Stimulated activated CD8-positive, alpha-beta memory T cell treated with anti-CD3 and anti-CD28 coated beads, Interleukin-15, amount 100 ng/mL, for 24 hours (primary cell): ENCODE measurements around the gene SGPP2.

Experiments used
- DNase-seq: peaks from one replicate; pipeline ENCODE4 v3.0.0-alpha.2; 2020; ENCODE audit warnings: low read depth

The SGPP2 gene

GRCh38 chr2:222525811-222526210, 101.5 kb downstream of the SGPP2 start:
- no peak for DNase-seq

DNA sequence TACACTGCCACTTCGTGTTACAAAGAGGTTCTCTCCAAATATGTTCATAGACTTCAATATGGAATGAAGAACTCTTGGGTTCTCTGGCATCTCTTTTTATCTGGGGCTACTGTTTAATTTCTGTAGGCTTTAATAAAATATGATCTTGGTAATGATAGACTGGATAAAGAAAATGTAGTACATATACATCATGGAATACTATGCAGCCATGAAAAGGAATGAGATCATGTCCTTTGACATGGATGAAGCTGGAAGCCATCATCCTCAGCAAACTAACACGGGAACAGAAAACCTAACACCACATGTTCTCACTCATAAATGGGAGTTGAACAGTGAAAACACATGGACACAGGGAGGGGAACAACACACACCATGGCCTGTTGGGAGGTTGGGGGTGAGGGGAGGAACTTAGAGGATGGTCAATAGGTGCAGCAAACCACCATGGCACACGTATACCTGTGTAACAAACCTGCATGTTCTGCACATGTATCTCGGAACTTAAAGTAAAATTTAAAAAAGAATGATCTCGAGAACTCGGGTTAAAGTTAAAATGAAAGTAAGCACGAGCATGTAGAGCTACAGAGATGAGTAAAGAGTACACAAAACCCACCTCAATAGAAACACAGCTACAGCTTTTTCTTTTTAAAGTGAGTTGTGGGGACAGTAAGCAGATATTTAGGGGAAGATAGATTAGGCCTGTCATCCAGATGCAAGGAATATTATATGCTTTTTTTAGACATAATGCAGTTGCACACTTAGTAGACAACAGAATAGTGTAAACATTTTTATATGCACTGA, 102.3 kb downstream of the SGPP2 start:
- no peak for DNase-seq

DNA sequence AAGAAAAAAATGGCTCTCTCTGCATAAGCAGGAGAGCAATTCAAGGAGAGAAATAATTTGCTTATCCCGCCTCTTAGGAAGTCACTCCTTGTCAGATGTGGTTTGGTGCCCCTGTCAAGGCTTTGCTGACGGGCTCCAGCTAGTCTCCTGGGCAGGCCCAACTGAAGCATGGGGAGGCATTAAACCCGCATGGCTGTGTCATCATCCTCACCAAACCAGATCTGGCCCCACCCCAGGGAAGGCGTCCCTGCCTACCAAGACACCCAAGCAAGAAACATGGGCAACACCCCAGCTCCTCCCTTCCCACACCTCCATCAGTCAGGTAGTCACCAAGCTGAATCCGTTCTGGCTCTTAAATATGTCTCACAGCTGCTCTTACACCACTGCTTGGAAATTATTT, 108.0 kb downstream of the SGPP2 start:
- DNase-seq, result no peak

GRCh38 chr2:222535477-222535876, 111.1 kb downstream of the SGPP2 start:
- DNase-seq, result no peak

DNA sequence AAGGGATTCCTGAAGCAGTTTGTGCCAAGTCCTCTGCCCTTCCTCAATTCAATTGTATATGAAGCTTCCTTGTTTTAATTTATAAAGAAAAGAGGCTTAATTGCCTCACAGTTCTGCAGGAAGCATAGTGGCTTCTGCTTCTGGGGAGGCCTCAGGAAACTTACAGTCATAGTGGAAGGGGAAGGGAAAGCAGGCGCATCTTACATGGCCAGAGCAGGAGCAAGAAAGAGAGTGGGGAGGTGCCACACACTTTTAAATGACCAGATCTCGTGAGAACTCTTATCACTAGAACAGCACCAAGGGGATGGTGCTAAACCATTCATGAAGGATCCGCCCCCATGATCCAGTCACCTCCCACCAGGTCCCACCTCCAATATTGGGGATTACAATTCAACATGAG, 114.2 kb downstream of the SGPP2 start:
- no peak for DNase-seq

GRCh38 chr2:222544661-222545060, 120.3 kb downstream of the SGPP2 start:
- DNase-seq, result no peak

DNA sequence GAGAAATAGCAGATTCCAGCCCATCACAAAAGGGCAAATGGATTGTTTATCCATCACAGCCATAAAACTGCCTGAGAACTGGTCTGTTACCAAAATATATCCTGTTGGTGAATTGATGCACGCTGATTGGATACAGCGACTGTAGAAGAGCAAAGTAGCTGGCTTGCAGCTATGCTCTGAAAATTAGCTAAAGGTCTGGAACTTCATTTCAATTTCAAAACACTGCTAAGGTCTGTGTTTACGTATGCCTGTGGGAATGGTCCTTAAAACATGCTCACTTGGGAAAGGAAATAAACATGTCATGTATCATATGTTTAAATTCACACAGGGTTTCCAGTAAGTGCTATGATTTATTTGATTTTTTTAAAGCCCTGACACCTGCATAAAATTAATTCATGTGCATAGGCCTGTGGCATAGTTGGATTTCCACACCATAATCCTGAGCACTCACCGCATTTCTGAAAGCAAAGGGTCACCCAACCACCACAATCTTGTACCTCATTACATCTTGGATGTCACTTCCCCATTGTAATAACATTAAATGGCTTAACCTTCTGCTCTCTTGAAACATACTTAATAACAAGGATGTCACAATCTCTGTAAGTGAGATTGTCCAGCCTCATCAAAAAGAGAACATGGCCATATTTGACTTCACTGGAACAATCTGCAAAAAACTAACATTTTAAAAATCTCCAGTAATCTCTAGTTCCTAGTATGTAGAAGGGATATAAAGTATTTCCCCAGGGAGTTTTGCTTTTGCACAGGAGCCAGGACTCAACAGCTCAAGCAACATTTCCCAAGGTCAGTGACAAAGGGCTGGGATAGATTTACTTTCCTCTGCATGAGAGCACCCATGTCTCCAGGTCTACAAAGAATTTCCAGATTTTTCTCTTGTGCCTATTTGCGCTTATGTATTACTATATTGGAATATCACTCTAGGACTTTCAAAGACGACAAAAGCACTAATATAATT, 121.8 kb downstream of the SGPP2 start:
- no peak for DNase-seq

- DNase-seq, result no peak
Measured at GRCh38 chr2:222547083-222547482, 122.7 kb downstream of the SGPP2 start.

DNA sequence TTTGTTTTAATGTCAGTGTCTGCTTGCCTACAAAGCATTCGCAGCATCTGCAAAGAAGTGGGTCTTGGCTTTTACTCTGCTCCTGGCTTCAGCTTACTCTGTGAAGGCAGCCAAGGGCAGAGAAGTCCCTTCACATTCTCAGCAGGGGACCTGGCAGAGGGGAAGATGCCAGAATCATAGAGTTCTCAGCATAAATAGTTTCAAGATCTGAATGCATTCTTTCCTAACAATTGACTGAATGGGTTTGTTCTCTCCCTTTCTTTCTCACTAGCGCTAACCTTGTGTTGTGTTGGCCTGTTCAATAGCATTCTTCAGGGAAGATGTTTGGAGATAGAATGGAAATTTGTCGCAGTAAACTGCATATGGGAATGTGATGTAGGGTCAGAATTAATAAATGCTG, 124.6 kb downstream of the SGPP2 start:
- DNase-seq, result no peak

DNA sequence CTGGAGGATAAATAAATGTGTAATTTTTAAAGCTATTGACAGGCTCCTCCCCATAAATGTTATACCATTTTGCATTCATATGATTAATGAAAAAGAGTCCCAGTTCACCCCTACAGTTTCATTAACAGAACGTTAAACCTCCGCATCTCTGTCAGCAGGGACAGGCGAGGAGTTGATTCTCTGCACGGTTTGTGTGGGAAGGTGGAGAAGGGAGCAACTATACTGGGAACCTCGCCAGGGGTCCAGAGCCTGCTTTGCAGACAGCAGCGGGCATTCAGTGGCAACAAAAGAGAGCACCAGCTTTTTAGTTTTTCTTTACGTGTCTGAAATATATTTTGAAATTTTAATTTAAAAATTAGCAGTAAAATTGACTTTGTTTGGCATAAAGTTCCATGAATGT, 130.2 kb downstream of the SGPP2 start:
- no peak for DNase-seq

GRCh38 chr2:222561151-222561550, 136.8 kb downstream of the SGPP2 start:
- DNase-seq, result no peak

- no peak for DNase-seq
Measured at GRCh38 chr2:222561817-222562645, 137.7 kb downstream of the SGPP2 start.

DNA sequence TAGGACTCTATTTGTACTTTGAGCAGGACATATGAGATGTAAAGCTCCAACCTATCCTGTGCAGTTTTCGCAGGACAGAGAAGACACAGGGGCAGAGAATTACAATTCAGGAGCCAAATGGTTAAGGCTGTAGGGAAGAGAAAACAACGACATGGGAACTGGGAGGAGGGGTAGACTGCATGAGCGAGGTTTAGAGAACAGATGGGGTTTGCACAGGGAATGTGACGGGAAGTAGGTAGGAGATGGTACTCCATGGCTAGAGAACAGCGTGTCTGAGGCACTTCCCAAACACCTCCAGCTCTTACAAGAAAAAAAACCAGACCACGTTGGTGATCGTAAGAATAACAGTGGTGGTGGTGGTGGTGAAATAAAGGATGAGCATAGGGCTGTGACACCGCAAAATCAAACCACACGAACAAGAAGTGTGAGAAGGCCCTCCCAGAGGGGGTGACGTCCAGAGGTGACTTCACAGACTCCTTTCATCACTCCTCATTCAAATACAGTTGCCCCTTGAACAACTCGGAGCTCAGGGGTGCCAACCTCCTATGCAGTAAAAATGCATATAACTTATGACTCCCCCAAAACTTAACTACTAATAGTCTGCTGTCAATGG, 138.9 kb downstream of the SGPP2 start:
- no peak for DNase-seq

DNA sequence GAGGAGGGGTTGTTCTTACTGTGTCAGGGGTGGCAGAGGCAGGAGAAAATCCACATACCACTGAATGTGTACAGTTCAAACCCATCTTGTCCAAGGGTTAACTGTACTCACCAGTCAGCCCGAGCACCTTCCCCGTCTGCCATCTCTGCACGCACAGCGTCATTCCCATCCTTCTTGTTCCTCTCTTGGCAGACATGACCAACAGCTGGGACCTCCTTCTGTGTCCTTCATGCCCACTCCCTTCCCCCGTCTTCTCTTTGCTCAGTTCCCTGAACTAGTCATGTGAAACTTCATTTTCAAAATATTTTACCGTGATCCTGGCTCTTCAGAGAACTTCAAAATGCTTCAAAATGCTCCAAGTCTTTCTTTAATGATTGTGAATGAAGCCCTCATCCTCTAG, 139.6 kb downstream of the SGPP2 start:
- no peak for DNase-seq

- DNase-seq, result no peak
Measured at GRCh38 chr2:222566229-222566628, 141.9 kb downstream of the SGPP2 start.

DNA sequence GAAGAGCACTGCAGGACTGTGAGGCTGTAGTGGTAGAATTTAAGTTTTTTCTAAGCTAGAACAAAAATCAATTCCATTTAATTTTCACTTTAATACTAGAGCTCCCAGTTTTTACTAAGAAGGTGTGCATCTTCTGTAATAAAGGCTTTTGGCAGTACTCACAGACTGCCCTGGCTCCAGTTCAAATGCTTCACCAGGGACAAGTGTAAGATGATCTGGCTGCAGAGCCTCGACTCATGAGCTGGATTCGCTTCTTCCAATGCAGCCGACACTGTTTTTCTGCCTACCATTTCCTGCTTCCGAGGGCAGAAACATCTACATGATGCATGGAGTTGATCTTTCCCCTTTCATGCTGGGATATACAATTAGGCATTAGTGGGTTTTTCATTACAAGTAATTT, 144.5 kb downstream of the SGPP2 start:
- DNase-seq, result no peak

DNA sequence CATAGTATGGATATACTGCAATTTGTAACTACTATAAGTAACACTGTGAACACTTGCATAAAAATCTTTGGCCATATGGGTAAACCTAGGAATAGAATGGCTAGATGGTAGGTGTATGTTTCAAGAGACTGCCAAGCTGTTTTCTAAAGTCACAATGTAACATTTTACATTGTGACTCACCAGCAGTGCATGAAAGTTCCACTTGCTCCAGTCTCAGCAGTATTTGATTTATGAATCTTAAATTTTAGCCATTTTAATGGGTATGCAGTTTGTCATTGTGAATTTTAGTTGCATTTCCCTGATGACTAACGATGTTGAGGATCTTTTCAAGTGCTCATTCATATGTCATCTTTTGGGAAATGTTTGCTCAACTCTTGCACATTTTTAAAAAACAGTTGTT, 145.5 kb downstream of the SGPP2 start:
- DNase-seq, result no peak

DNA sequence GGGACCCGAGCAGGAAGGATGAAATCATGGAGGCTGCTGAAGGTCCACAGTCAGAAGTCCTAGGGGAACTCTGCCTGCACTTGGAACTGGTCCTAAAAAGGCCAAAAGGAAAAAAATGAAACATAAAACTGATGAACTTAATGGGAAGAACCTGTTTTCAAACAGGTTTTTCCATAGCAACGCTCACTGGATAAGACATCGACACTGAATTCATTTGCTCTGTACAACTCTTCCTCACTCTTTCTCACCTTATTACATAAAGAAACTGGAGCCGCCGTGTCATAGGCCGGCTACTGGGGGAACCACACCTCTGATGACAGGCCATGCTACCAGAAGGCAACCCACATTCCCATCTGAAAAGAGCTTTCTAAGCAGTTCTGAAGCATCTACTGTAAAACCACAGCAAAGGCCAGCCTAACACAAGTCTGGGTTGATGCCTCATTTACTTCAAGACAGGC, 147.9 kb downstream of the SGPP2 start:
- DNase-seq, result no peak

DNA sequence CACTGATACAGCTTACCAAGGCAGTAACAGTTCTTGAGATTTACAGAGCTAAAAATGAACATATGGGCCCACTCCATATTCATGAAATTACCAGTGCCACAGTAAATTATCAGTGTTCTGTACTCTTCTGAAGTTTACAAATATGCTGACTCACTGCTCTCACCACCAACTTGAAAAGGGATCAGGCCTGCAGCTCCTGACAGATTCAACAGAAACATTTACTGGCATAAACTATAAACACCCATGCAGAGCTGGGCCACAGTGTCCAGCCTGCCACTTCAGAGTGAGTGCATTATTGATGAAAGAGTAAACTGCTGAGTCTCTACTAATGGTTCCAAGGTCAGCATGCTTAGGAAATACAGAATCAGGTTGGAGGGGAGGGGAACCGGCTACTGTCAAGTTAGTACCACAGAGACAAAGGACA, 148.4 kb downstream of the SGPP2 start:
- DNase-seq, result no peak

DNA sequence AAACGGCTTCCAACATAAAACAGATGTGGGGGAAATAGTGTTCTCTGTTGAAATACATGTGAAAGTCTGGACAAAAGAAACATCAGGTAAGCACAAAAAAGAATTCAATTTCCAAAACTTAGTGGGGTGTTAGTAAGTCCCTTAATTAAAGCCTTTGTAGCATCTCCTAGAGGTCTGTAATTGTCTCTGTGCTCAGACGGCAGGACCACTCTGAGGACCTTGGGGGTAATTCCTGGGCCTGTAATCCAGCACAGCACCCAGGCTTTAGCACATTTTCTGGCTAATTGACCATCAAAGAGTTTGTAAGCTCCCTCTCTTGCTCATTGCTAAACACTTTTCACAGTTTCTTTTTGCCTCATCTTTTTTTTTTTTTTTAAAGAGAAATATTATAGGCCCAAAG, 151.3 kb downstream of the SGPP2 start:
- DNase-seq, result no peak

- DNase-seq, result no peak
Measured at GRCh38 chr2:222576171-222577081, 152.1 kb downstream of the SGPP2 start.
